HCT116 (cell line): ENCODE results near the gene CLIP4. TPM values are rescaled to one million over a fixed set of nuclear protein-coding genes. Genes with fewer than 3 reads are reported as not detected.

Experiments used
- ATAC-seq: fragments of 200-7000 bp; cut with Tn5 transposase; 2 replicates; pipeline ENCODE4 v1.9.1; 2020; ENCODE audit warnings: mild to moderate bottlenecking, moderate library complexity
- BruUV-seq: library from RNA; stranded (reverse); fragments of 400-500 nt; replicated peaks from 2 replicates; lab custom pipeline; 2021; lab: Mats Ljungman, UMichigan
- CTCF ChIA-PET: fragments of 300-600 bp; sonication (Branson Sonifier 250); formaldehyde crosslinking; loops from one replicate; lab custom pipeline; 2021; ENCODE audit warnings: antibody characterized with exemption; lab: Charles Lee
- POLR2A ChIA-PET: fragments of 300-600, 350-600 bp; sonication (Branson Sonifier 250); formaldehyde crosslinking; loops from one replicate; lab custom pipeline; 2021; ENCODE audit warnings: antibody characterized with exemption; lab: Charles Lee
- RAD21 ChIA-PET, 2 experiments: fragments of 300-600 bp; sonication (Branson Sonifier 250); formaldehyde crosslinking; loops; one replicate each; lab custom pipeline; 2023; ENCODE audit warnings: low total read pairs in 2 of 2; ENCODE audit not compliant: uncharacterized antibody in 2 of 2, unreplicated experiment in 2 of 2, low non-redundant PET in 1 of 2; lab: Charles Lee
- DNase-seq: peaks from one replicate; pipeline ENCODE4 v3.0.0-alpha.2; 2010; ENCODE audit warnings: low read depth, low spot score
- H2AFZ ChIP-seq: fragments of 200-600 bp; shearing (Covaris generic), sonication (generic); 2 replicates; pipeline ENCODE4 v1.6.1; 2017; ENCODE audit warnings: low read depth, mixed run types, mixed read lengths, antibody characterized with exemption, low read length; ENCODE audit not compliant: poor library complexity, severe bottlenecking
- H3K27ac ChIP-seq: 2 replicates; pipeline ENCODE4 v1.5.1; 2012; ENCODE audit warnings: low read depth, low read length
- H3K27me3 ChIP-seq: fragments of 200-600 bp; sonication (generic); 2 replicates; pipeline ENCODE4 v1.6.1; 2016; ENCODE audit warnings: mixed run types, low read length, mixed read lengths; ENCODE audit not compliant: insufficient read depth
- H3K36me3 ChIP-seq, 2 experiments: fragments of 200-500 bp in 1 of 2; fragments of 200-600 bp in 1 of 2; sonication (Bioruptor generic) in 1 of 2; sonication (generic) in 1 of 2; 2 replicates each; pipeline versions ENCODE4 v1.5.1 to v1.6.1; 2014 to 2016; ENCODE audit warnings: low read length in 2 of 2, inconsistent platforms in 1 of 2, mixed read lengths in 1 of 2, mixed run types in 1 of 2; ENCODE audit not compliant: insufficient read depth in 2 of 2, control insufficient read depth in 1 of 2
- H3K4me1 ChIP-seq, 2 experiments: fragments of 200-600 bp in 1 of 2; sonication (generic) in 1 of 2; 2 replicates each; pipeline versions ENCODE4 v1.5.1 to v1.6.1; 2012 to 2017; ENCODE audit warnings: low read length in 2 of 2, inconsistent platforms in 1 of 2, mild to moderate bottlenecking in 1 of 2, mixed read lengths in 1 of 2, mixed run types in 1 of 2, moderate library complexity in 1 of 2; ENCODE audit not compliant: insufficient read depth in 2 of 2, control insufficient read depth in 1 of 2
- H3K4me2 ChIP-seq: fragments of 200-600 bp; sonication (generic); 2 replicates; pipeline ENCODE4 v1.6.1; 2017; ENCODE audit warnings: mixed run types, low read length, mixed read lengths
- H3K4me3 ChIP-seq, 2 experiments: fragments of 200-600 bp in 1 of 2; sonication (generic) in 1 of 2; replicated peaks in 1 of 2; 2 replicates each; pipeline ENCODE4 v1.5.1; 2011 to 2016; ENCODE audit warnings: low read length in 2 of 2, control low read depth in 1 of 2, low read depth in 1 of 2, mild to moderate bottlenecking in 1 of 2, mixed read lengths in 1 of 2, mixed run types in 1 of 2
- H3K79me2 ChIP-seq: fragments of 200-600 bp; sonication (generic); 2 replicates; pipeline ENCODE4 v1.6.1; 2017; ENCODE audit warnings: mild to moderate bottlenecking, mixed run types, low read length, moderate library complexity, mixed read lengths; ENCODE audit not compliant: insufficient read depth
- H3K9ac ChIP-seq: fragments of 200-600 bp; sonication (generic); 2 replicates; pipeline ENCODE4 v1.6.1; 2016; ENCODE audit warnings: low read length, mixed read lengths
- H3K9me2 ChIP-seq: fragments of 200-600 bp; sonication (generic), shearing (Covaris generic); 2 replicates; pipeline ENCODE4 v1.6.1; 2017; ENCODE audit warnings: mixed run types, mild to moderate bottlenecking, moderate library complexity; ENCODE audit not compliant: insufficient read depth
- H3K9me3 ChIP-seq, 2 experiments: fragments of 200-500 bp in 1 of 2; fragments of 200-600 bp in 1 of 2; sonication (Bioruptor generic) in 1 of 2; sonication (generic) in 1 of 2; 2 replicates each; pipeline ENCODE4 v1.6.1; 2014 to 2017; ENCODE audit warnings: low read length in 2 of 2, mixed read lengths in 2 of 2, inconsistent platforms in 1 of 2, low read depth in 1 of 2, mild to moderate bottlenecking in 1 of 2, mixed run types in 1 of 2, moderate library complexity in 1 of 2; ENCODE audit not compliant: control insufficient read depth in 1 of 2, insufficient read depth in 1 of 2
- H4K20me1 ChIP-seq: fragments of 200-600 bp; sonication (generic), shearing (Covaris generic); 2 replicates; pipeline ENCODE4 v1.6.1; 2017; ENCODE audit warnings: mixed run types, mild to moderate bottlenecking, moderate library complexity; ENCODE audit not compliant: insufficient read depth
- ELF1 ChIP-seq: IDR thresholded peaks from 2 replicates; pipeline ENCODE4 v1.6.1; 2012; ENCODE audit warnings: low read depth, borderline replicate concordance
- POLR2AphosphoS5 ChIP-seq: IDR thresholded peaks from 2 replicates; pipeline ENCODE4 v1.6.1; 2011; ENCODE audit warnings: mild to moderate bottlenecking, low read depth, low read length, moderate library complexity
- RAD21 ChIP-seq: IDR thresholded peaks from 2 replicates; pipeline ENCODE4 v1.6.1; 2012; ENCODE audit warnings: low read depth, mild to moderate bottlenecking
- SRF ChIP-seq: IDR thresholded peaks from 2 replicates; pipeline ENCODE4 v1.6.1; 2012; ENCODE audit warnings: low read depth
- YY1 ChIP-seq: IDR thresholded peaks from 2 replicates; pipeline ENCODE4 v1.6.1; 2011; ENCODE audit warnings: low read length, low read depth, moderate library complexity, mild to moderate bottlenecking; ENCODE audit not compliant: insufficient replicate concordance; ENCODE audit errors: extremely low read depth
- ZFX ChIP-seq: fragments of 450-650 bp; IDR thresholded peaks from 2 replicates; pipeline ENCODE4 v1.6.1; 2017
- intact Hi-C: fragments of 100-400 bp; cut with micrococcal nuclease; formaldehyde crosslinking; loops from 2 replicates; pipeline ENCODE4 v1.10.0; 2022
- total RNA-seq: library from RNA; stranded (reverse); gene quantifications from one replicate; pipeline ENCODE4 v1.2.1, GENCODE V29; 2021; ENCODE audit not compliant: unreplicated experiment
- TF ChIP-seq, protein P1 (sequence below), 3 experiments: fragments of 200-600 bp in 1 of 3; sonication (generic) in 1 of 3; IDR thresholded peaks in 2 of 3; conservative IDR thresholded peaks in 1 of 3; 2 replicates each; pipeline ENCODE4 v1.5.1; 2012 to 2017; ENCODE audit warnings: low read depth in 2 of 3, low read length in 2 of 3, antibody characterized with exemption in 1 of 3, borderline replicate concordance in 1 of 3, control low read depth in 1 of 3, mild to moderate bottlenecking in 1 of 3, mixed read lengths in 1 of 3, mixed run types in 1 of 3, moderate library complexity in 1 of 3; ENCODE audit not compliant: insufficient read depth in 1 of 3

CLIP4 gene
- total RNA-seq, 1 experiment from 2014 or later: 27.8 TPM

DNA sequence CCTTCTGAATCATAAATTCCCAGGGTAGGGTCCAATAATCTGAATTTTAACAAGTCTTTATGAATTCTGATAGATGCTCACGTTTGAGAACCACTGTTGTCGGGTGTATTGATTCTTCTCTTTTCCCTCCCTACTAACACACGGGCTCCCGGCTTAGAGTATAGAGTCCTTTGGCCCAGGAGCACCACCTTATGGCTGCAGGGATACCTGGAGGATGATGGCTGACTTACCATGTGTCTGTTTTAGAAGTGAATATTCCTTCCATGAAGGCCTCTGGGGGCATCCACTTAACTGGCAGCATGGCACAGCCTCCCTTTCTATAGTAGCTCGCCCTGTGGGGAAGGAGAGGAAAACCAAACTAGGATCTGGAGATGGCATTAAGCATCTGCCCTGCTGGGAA, 91.7 kb downstream of the CLIP4 start:
- ChIA-PET POLR2A (no interaction called here), RAD21 (no interaction called here), CTCF (interaction anchor here (1.3 kb wide), 1 partner anchor 248 kb away, joined by 4 read pairs; no protein-coding TSS in a partner anchor)
- Histone ChIP-seq H3K4me2 (no peak overlapping the region), H3K79me2 (no peaks in the 10 kb centered on the region), H3K9me3 (no peaks in the 10 kb centered on the region), H2AFZ (no peak overlapping the region), H3K4me3 (no peak overlapping the region), H3K36me3 (no peaks in the 10 kb centered on the region), H3K27ac (no peak overlapping the region), H4K20me1 (no peaks in the 10 kb centered on the region), H3K4me1 (no peaks in the 10 kb centered on the region), H3K27me3 (no peaks in the 10 kb centered on the region), H3K9ac (no peak overlapping the region), H3K9me2 (no peaks in the 10 kb centered on the region)
- intact Hi-C loops: no loop called here
- TF ChIP-seq POLR2AphosphoS5 (no peak), RAD21 (peak; percentile 33), YY1 (no peak), SRF (no peak), ELF1 (no peak), ZFX (no peak)
- TF ChIP-seq, protein P1, sequence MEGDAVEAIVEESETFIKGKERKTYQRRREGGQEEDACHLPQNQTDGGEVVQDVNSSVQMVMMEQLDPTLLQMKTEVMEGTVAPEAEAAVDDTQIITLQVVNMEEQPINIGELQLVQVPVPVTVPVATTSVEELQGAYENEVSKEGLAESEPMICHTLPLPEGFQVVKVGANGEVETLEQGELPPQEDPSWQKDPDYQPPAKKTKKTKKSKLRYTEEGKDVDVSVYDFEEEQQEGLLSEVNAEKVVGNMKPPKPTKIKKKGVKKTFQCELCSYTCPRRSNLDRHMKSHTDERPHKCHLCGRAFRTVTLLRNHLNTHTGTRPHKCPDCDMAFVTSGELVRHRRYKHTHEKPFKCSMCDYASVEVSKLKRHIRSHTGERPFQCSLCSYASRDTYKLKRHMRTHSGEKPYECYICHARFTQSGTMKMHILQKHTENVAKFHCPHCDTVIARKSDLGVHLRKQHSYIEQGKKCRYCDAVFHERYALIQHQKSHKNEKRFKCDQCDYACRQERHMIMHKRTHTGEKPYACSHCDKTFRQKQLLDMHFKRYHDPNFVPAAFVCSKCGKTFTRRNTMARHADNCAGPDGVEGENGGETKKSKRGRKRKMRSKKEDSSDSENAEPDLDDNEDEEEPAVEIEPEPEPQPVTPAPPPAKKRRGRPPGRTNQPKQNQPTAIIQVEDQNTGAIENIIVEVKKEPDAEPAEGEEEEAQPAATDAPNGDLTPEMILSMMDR (IDR thresholded peaks at IDR 0.05 in 2 of 3, conservative IDR thresholded peaks at IDR 0.05 in 1 of 3; ENCODE audit: borderline replicate concordance in 1 of 3, insufficient read depth in 1 of 3, low read depth in 2 of 3, low read length in 2 of 3): peak in 1 of 3 experiments; percentile 11; a peak in 1 of 6 replicates
- peak; percentile 68 for ATAC-seq
- no peak for DNase-seq
- no TSS peak for BruUV-seq
